HCT116 (cell line): Measurements from ENCODE around the gene MINDY4B.

Experiments used
- ATF3 ChIP-seq: IDR thresholded peaks from 2 replicates; pipeline ENCODE4 v1.6.1; 2012
- CEBPB ChIP-seq: IDR thresholded peaks from 2 replicates; pipeline ENCODE4 v1.6.1; 2012; ENCODE audit warnings: low read depth
- YY1 ChIP-seq: IDR thresholded peaks from 2 replicates; pipeline ENCODE4 v1.6.1; 2011; ENCODE audit warnings: low read length, low read depth, moderate library complexity, mild to moderate bottlenecking; ENCODE audit not compliant: insufficient replicate concordance; ENCODE audit errors: extremely low read depth
- ZFX ChIP-seq: fragments of 450-650 bp; IDR thresholded peaks from 2 replicates; pipeline ENCODE4 v1.6.1; 2017
- TF ChIP-seq, protein P1 (sequence below), 3 experiments: fragments of 200-600 bp in 1 of 3; sonication (generic) in 1 of 3; IDR thresholded peaks in 2 of 3; conservative IDR thresholded peaks in 1 of 3; 2 replicates each; pipeline ENCODE4 v1.5.1; 2012 to 2017; ENCODE audit warnings: low read depth in 2 of 3, low read length in 2 of 3, antibody characterized with exemption in 1 of 3, borderline replicate concordance in 1 of 3, control low read depth in 1 of 3, mild to moderate bottlenecking in 1 of 3, mixed read lengths in 1 of 3, mixed run types in 1 of 3, moderate library complexity in 1 of 3; ENCODE audit not compliant: insufficient read depth in 1 of 3

GRCh38 chr3:150920236-150920635 is 15.0 kb upstream of the MINDY4B start:
- TF ChIP-seq ZFX (no peak), CEBPB (no peak), ATF3 (no peak), YY1 (no peak)
- TF ChIP-seq, protein P1, sequence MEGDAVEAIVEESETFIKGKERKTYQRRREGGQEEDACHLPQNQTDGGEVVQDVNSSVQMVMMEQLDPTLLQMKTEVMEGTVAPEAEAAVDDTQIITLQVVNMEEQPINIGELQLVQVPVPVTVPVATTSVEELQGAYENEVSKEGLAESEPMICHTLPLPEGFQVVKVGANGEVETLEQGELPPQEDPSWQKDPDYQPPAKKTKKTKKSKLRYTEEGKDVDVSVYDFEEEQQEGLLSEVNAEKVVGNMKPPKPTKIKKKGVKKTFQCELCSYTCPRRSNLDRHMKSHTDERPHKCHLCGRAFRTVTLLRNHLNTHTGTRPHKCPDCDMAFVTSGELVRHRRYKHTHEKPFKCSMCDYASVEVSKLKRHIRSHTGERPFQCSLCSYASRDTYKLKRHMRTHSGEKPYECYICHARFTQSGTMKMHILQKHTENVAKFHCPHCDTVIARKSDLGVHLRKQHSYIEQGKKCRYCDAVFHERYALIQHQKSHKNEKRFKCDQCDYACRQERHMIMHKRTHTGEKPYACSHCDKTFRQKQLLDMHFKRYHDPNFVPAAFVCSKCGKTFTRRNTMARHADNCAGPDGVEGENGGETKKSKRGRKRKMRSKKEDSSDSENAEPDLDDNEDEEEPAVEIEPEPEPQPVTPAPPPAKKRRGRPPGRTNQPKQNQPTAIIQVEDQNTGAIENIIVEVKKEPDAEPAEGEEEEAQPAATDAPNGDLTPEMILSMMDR (IDR thresholded peaks at IDR 0.05 in 2 of 3, conservative IDR thresholded peaks at IDR 0.05 in 1 of 3; ENCODE audit: borderline replicate concordance in 1 of 3, insufficient read depth in 1 of 3, low read depth in 2 of 3, low read length in 2 of 3): no peak
